Large intestine (tissue), 3 donors: ENCODE results near the gene FYB2. TPM values are rescaled to one million over a fixed set of nuclear protein-coding genes. Genes with fewer than 3 reads are reported as not detected.

ENCODE experiments used
- DNase-seq, 2 donors: peaks; one replicate each; pipeline versions ENCODE4 v3.0.0 to v3.0.0-alpha.2; 2013
- H3K27ac ChIP-seq: one replicate; pipeline ENCODE4 v1.5.1; 2013; ENCODE audit warnings: low read length
- H3K27me3 ChIP-seq: 2 replicates; pipeline ENCODE4 v1.6.1; 2013; ENCODE audit warnings: low read length; ENCODE audit not compliant: control insufficient read depth, insufficient read depth
- H3K36me3 ChIP-seq: 2 replicates; pipeline ENCODE4 v1.6.1; 2013; ENCODE audit warnings: low read length; ENCODE audit not compliant: control insufficient read depth, insufficient read depth
- H3K4me1 ChIP-seq: one replicate; pipeline ENCODE4 v1.6.1; 2013; ENCODE audit warnings: low read length; ENCODE audit not compliant: control insufficient read depth, insufficient read depth
- H3K4me3 ChIP-seq: one replicate; pipeline ENCODE4 v1.5.1; 2013; ENCODE audit warnings: low read length
- H3K9me3 ChIP-seq: one replicate; pipeline ENCODE4 v1.6.1; 2013; ENCODE audit warnings: mild to moderate bottlenecking, low read depth, low read length, moderate library complexity; ENCODE audit not compliant: control insufficient read depth
- WGBS: methylation state at CpG from one replicate; pipeline ENCODE4 v1.1.5; 2013; ENCODE audit warnings: low lambda C conversion rate; ENCODE audit not compliant: insufficient coverage; 5-methylcytosine and 5-hydroxymethylcytosine counted together
- polyA plus RNA-seq: library from polyadenylated mRNA; unstranded; fragments of 120-200 nt; gene quantifications from one replicate; pipeline ENCODE4 v1.2.1, GENCODE V29; 2013

Gene FYB2
- polyA plus RNA-seq, 1 donor, result 10.8 TPM

- Histone ChIP-seq H3K27me3 (no peaks in the 10 kb centered on the region), H3K4me3 (no peak overlapping the region), H3K9me3 (no peaks in the 10 kb centered on the region), H3K36me3 (no peaks in the 10 kb centered on the region), H3K27ac (no peak overlapping the region), H3K4me1 (no peaks in the 10 kb centered on the region)
- DNase-seq, result no peak
- 97% methylated on average over 4 of the region's 6 CpGs for WGBS
Measured at GRCh38 chr1:56774067-56774609, 45.1 kb downstream of the FYB2 start.

GRCh38 chr1:56773341-56774066 lies 45.7 kb downstream of the FYB2 start:
- Histone ChIP-seq H3K4me3 (no peak overlapping the region), H3K36me3 (no peaks in the 10 kb centered on the region), H3K4me1 (no peaks in the 10 kb centered on the region), H3K27me3 (no peaks in the 10 kb centered on the region), H3K9me3 (no peaks in the 10 kb centered on the region), H3K27ac (no peak overlapping the region)
- WGBS, result no CpG with 5 or more reads among the region's 2 CpGs
- no peak for DNase-seq

DNA sequence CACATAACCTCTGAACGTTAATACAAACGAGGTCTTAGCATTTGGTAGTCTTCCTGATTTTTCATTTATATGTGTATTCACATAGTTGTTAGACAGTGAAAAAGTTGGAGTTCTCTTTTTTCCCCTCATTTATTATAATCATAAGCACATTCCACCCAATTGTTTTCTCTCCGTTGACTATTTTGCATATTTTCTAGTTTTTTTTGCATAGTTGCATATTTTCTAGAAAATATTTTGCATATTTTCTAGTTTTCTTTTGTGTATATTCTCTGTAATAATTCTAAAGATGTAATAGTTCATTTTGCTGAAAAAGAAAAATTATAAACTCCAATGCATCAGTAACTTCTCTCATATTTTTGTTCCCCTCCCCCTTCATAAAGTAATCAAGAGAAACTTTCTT lies 47.5 kb downstream of the FYB2 start:
- H3K27ac ChIP-seq, result no peak overlapping the region
- H3K27me3 ChIP-seq, result no peaks in the 10 kb centered on the region
- no peak overlapping the region for H3K4me3 ChIP-seq
- no peaks in the 10 kb centered on the region for H3K4me1 ChIP-seq
- H3K36me3 ChIP-seq, result no peaks in the 10 kb centered on the region
- 89% methylated on average over 3 of the region's 3 CpGs for WGBS
- H3K9me3 ChIP-seq, result no peaks in the 10 kb centered on the region
- DNase-seq, result no peak

- Histone ChIP-seq H3K27ac (no peak overlapping the region), H3K9me3 (no peaks in the 10 kb centered on the region), H3K27me3 (no peaks in the 10 kb centered on the region), H3K4me3 (no peak overlapping the region), H3K4me1 (no peaks in the 10 kb centered on the region), H3K36me3 (no peaks in the 10 kb centered on the region)
- 100% methylated on average over 2 of the region's 3 CpGs for WGBS
- no peak for DNase-seq
Measured at GRCh38 chr1:56758794-56759193, 60.4 kb downstream of the FYB2 start.

DNA sequence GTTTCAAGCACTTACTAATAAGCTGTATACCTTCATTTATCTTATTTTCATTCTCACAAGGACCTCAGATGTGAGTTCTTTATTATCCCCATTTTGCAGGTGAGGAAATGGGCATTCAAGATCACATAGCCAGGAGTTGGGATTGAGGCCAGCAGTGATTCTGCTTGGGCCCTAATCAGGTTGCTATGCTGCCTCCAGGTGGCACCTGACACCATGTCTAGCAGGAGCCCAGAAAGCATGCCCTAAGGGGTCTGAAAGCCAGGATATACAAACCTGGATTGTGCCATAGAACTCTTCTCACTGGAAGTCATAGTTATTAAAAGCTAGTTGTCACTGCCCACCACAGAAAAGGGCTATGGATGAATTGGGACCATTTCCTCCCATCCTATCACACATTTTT lies 61.1 kb downstream of the FYB2 start:
- Histone ChIP-seq H3K4me1 (no peaks in the 10 kb centered on the region), H3K36me3 (no peaks in the 10 kb centered on the region), H3K9me3 (no peaks in the 10 kb centered on the region), H3K27ac (no peak overlapping the region), H3K4me3 (no peak overlapping the region), H3K27me3 (no peaks in the 10 kb centered on the region)
- DNase-seq, result peak in 1 of 2 donors; percentile 31

- H3K4me3 ChIP-seq, result no peak overlapping the region
- 100% methylated on average over 1 of the region's 2 CpGs for WGBS
- no peak overlapping the region for H3K27ac ChIP-seq
- no peaks in the 10 kb centered on the region for H3K9me3 ChIP-seq
- H3K4me1 ChIP-seq, result no peaks in the 10 kb centered on the region
- no peaks in the 10 kb centered on the region for H3K27me3 ChIP-seq
- no peaks in the 10 kb centered on the region for H3K36me3 ChIP-seq
- DNase-seq, result no peak
Measured at GRCh38 chr1:56755911-56756310, 63.3 kb downstream of the FYB2 start.

DNA sequence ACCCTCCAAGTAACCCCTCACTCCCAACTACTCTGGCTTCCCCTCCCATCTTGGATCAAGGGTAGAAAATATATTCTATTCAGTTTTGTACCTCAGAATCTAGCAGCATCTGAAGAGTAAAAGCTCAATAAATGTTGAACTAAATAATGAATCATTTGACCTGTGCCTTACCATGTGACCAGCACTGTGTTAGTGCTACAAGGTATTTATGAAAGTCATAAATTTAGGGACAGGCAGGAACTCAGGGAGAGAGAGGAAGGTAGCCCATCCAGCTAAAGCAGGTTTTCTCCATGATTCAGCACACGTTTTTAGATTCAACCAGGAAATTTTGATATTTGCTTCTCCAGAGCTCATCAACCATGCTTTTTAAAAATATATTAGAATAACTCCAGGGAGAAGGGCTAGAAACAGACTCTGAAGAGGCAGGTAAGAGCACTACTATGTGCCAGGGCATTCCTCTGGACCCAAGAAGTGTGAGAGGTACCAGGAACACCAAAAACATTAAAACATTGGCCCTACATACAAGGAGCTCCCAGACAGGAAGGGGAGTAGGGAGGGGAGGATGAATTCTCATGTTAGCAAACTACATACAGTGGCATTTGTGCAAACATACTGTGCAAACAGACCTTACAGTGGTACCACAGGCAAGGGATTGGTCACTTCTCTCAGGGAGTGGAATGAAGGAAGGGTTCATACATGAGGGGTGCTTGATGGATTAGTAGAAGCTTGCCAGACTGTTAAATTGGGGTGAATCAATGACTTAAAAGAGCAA lies 64.3 kb downstream of the FYB2 start:
- DNase-seq, result peak; percentile 38 to 68
- no CpG with 5 or more reads among the region's 1 CpG for WGBS

GRCh38 chr1:56745231-56745630 lies 74.0 kb downstream of the FYB2 start:
- no peak for DNase-seq
- no peaks in the 10 kb centered on the region for H3K27me3 ChIP-seq
- whole genome bisulfite sequencing, result 90% methylated on average over 2 of the region's 3 CpGs

More for the DNA sequence above, 64.3 kb downstream of the FYB2 start:
- H3K9me3 ChIP-seq, result no peaks in the 10 kb centered on the region
- H3K27ac ChIP-seq, result no peak overlapping the region
- no peak overlapping the region for H3K4me3 ChIP-seq
- no peaks in the 10 kb centered on the region for H3K36me3 ChIP-seq
- H3K4me1 ChIP-seq, result no peaks in the 10 kb centered on the region
- H3K27me3 ChIP-seq, result no peaks in the 10 kb centered on the region

GRCh38 chr1:56728964-56729363 lies 90.2 kb downstream of the FYB2 start:
- no peak for DNase-seq
- 100% methylated on average over 2 of the region's 2 CpGs for WGBS

More at GRCh38 chr1:56745231-56745630, 74.0 kb downstream of the FYB2 start:
- Histone ChIP-seq H3K9me3 (no peaks in the 10 kb centered on the region), H3K27ac (no peak overlapping the region), H3K4me1 (no peaks in the 10 kb centered on the region), H3K36me3 (no peaks in the 10 kb centered on the region), H3K4me3 (no peak overlapping the region)

GRCh38 chr1:56726706-56727105 lies 92.5 kb downstream of the FYB2 start:
- peaks cover 2% of the 10 kb centered on the region for H3K27me3 ChIP-seq
- H3K36me3 ChIP-seq, result no peaks in the 10 kb centered on the region
- H3K27ac ChIP-seq, result no peak overlapping the region

More at GRCh38 chr1:56728964-56729363, 90.2 kb downstream of the FYB2 start:
- no peak overlapping the region for H3K27ac ChIP-seq
- H3K4me3 ChIP-seq, result no peak overlapping the region
- no peaks in the 10 kb centered on the region for H3K9me3 ChIP-seq
- peaks cover 2% of the 10 kb centered on the region for H3K27me3 ChIP-seq
- no peaks in the 10 kb centered on the region for H3K36me3 ChIP-seq
- no peaks in the 10 kb centered on the region for H3K4me1 ChIP-seq

More at GRCh38 chr1:56726706-56727105, 92.5 kb downstream of the FYB2 start:
- H3K4me1 ChIP-seq, result no peaks in the 10 kb centered on the region
- H3K9me3 ChIP-seq, result no peaks in the 10 kb centered on the region
- H3K4me3 ChIP-seq, result no peak overlapping the region
- no peak for DNase-seq
